ENCODE data around the gene CCDC146. TPM values are rescaled to one million over a fixed set of nuclear protein-coding genes. Genes with fewer than 3 reads are reported as not detected.

The CCDC146 gene
- total RNA-seq, 1 experiment from 2014 or later: 1.1 TPM

GRCh38 chr7:77308792-77309191 lies 186.4 kb downstream of the CCDC146 start:
- no peak for DNase-seq (ENCODE audit: low spot score)
- Mint-ChIP-seq H3K27ac (no peak overlapping the region), H3K4me1 (peaks cover 21% of the 10 kb centered on the region), H3K9me3 (peaks cover 3% of the 10 kb centered on the region), H3K27me3 (ENCODE audit: low read depth) (no peaks in the 10 kb centered on the region), H3K4me3 (no peak overlapping the region), H3K36me3 (no peaks in the 10 kb centered on the region)
- peak; percentile 32 for ATAC-seq
- TF ChIP-seq ZMAT4 (CRISPR knock-in tag; IDR thresholded peaks at IDR 0.05) (no peak), NR3C1 (CRISPR knock-in tag; conservative IDR thresholded peaks at IDR 0.05; ENCODE audit: low read depth) (no peak), RELA (CRISPR knock-in tag; IDR thresholded peaks at IDR 0.05; ENCODE audit: borderline replicate concordance) (no peak), ZBTB43 (CRISPR knock-in tag; IDR thresholded peaks at IDR 0.05) (no peak), ZNF396 (CRISPR knock-in tag; IDR thresholded peaks at IDR 0.05; ENCODE audit: borderline replicate concordance) (no peak), ZNF416 (CRISPR knock-in tag; IDR thresholded peaks at IDR 0.05) (no peak), ETV6 (CRISPR knock-in tag; IDR thresholded peaks at IDR 0.05) (no peak), ZSCAN18 (CRISPR knock-in tag; IDR thresholded peaks at IDR 0.05) (no peak), NR2C2 (CRISPR knock-in tag; IDR thresholded peaks at IDR 0.05) (no peak), FOXP1 (CRISPR knock-in tag; IDR thresholded peaks at IDR 0.05; ENCODE audit: borderline replicate concordance) (no peak), ERG (CRISPR knock-in tag; IDR thresholded peaks at IDR 0.05) (no peak), ZNF281 (CRISPR knock-in tag; IDR thresholded peaks at IDR 0.05) (no peak), SMAD3 (CRISPR knock-in tag; IDR thresholded peaks at IDR 0.05; ENCODE audit: borderline replicate concordance) (no peak), OVOL2 (CRISPR knock-in tag; IDR thresholded peaks at IDR 0.05; ENCODE audit: borderline replicate concordance) (no peak), ZNF425 (CRISPR knock-in tag; conservative IDR thresholded peaks at IDR 0.05) (no peak), ZNF263 (CRISPR knock-in tag; IDR thresholded peaks at IDR 0.05; ENCODE audit: low read depth) (no peak), TCF7 (CRISPR knock-in tag; IDR thresholded peaks at IDR 0.05; ENCODE audit: low read depth) (no peak)
- ChIA-PET CTCF (interaction anchor here (1.3 kb wide), 1 partner anchor 62 kb away, joined by 3 read pairs; no protein-coding TSS in a partner anchor), POLR2A (no interaction called here)

Measured in WTC11 (cell line).